Measurements from ENCODE around the gene NALCN. TPM values are rescaled to one million over a fixed set of nuclear protein-coding genes. Genes with fewer than 3 reads are reported as not detected.

NALCN gene
- total RNA-seq, 4 donors from 2014 or later = 0.67 to 2.0 (median 1.5) TPM

- H3K4me3 ChIP-seq (ENCODE audit: low read depth, poor library complexity, severe bottlenecking) = no peak overlapping the region
- intact Hi-C loops (cut with DNase I; ENCODE audit: low total_unique reads) = loop anchor here (10.0 kb wide), 1 partner anchor 418 kb away; no protein-coding TSS in a partner anchor
- no peak for TF ChIP-seq POLR2A (IDR thresholded peaks at IDR 0.05)
- TF ChIP-seq, protein P1, sequence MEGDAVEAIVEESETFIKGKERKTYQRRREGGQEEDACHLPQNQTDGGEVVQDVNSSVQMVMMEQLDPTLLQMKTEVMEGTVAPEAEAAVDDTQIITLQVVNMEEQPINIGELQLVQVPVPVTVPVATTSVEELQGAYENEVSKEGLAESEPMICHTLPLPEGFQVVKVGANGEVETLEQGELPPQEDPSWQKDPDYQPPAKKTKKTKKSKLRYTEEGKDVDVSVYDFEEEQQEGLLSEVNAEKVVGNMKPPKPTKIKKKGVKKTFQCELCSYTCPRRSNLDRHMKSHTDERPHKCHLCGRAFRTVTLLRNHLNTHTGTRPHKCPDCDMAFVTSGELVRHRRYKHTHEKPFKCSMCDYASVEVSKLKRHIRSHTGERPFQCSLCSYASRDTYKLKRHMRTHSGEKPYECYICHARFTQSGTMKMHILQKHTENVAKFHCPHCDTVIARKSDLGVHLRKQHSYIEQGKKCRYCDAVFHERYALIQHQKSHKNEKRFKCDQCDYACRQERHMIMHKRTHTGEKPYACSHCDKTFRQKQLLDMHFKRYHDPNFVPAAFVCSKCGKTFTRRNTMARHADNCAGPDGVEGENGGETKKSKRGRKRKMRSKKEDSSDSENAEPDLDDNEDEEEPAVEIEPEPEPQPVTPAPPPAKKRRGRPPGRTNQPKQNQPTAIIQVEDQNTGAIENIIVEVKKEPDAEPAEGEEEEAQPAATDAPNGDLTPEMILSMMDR (IDR thresholded peaks at IDR 0.05) = no peak
- DNase-seq (ENCODE audit: low spot score in 2 of 2) = no peak
- 28 to 39% methylated on average over 8 of the region's 8 CpGs for WGBS, 2 donors
Measured at GRCh38 chr13:101017123-101017872, 399.0 kb downstream of the NALCN start.

DNA sequence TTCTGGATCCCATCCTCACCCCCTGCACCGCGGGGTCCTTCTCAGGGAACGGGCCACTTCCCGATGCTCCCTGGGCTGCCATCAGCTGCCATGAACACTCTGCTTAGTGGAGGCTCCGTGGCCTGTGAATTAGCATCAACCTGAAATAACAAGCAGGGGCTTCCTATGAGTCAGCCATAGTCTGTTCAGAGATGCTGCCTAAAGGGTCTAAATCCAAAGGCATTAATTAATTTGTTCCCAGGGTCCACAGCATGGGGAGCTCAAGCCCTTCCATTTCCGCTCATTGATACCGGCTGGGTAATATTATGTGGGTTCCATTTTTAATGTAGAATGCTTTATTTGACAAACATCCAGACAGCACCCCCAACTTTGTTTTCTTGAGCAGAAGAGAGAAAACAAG is 399.8 kb downstream of the NALCN start:
- intact Hi-C loops (cut with DNase I; ENCODE audit: low total_unique reads) = loop anchor here (10.0 kb wide), 1 partner anchor 418 kb away; no protein-coding TSS in a partner anchor
- WGBS, 2 donors = 89 to 95% methylated on average over 7 of the region's 7 CpGs
- TF ChIP-seq POLR2A (IDR thresholded peaks at IDR 0.05) = no peak
- TF ChIP-seq, protein P1 (IDR thresholded peaks at IDR 0.05) = no peak
- no peak for DNase-seq (ENCODE audit: low spot score in 2 of 2)
- H3K4me3 ChIP-seq (ENCODE audit: low read depth, poor library complexity, severe bottlenecking) = no peak overlapping the region

DNA sequence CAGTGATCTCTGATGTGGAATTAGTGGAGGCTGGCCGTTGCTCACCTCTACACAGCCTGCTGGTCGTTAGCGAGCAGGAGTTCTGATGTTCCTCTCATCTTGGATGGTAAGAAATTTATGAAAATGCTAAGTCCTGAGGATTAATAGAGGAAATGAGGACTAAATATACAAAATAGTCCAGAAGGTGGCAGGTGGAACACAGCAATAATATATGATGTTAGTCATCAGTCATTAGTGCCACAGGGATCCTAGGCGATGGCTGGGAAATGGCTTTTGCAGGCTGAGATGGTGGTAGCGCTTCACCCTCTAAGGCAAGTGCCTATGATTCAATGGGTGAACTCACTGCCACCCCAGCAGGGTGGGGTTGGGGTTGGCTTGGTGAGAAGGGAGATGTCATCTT is 403.1 kb downstream of the NALCN start:
- intact Hi-C loops (cut with DNase I; ENCODE audit: low total_unique reads) = loop anchor here (10.0 kb wide), 1 partner anchor 422 kb away; no protein-coding TSS in a partner anchor
- no peak overlapping the region for H3K4me3 ChIP-seq (ENCODE audit: low read depth, poor library complexity, severe bottlenecking)
- no peak for DNase-seq (ENCODE audit: low spot score in 2 of 2)
- WGBS, 2 donors = 88% methylated on average over 5 of the region's 5 CpGs
- no peak for TF ChIP-seq POLR2A (IDR thresholded peaks at IDR 0.05)
- TF ChIP-seq, protein P1 (IDR thresholded peaks at IDR 0.05) = no peak

- DNase-seq (ENCODE audit: low spot score in 2 of 2) = no peak
- TF ChIP-seq POLR2A (IDR thresholded peaks at IDR 0.05) = no peak
- TF ChIP-seq, protein P1 (IDR thresholded peaks at IDR 0.05) = no peak
- intact Hi-C loops (cut with DNase I; ENCODE audit: low total_unique reads) = loop anchor here (10.0 kb wide), 1 partner anchor 425 kb away; no protein-coding TSS in a partner anchor
- WGBS, 2 donors = 71 to 82% methylated on average over 2 of the region's 2 CpGs
- H3K4me3 ChIP-seq (ENCODE audit: low read depth, poor library complexity, severe bottlenecking) = no peak overlapping the region
Measured at GRCh38 chr13:101010100-101010499, 406.2 kb downstream of the NALCN start.

GRCh38 chr13:101007245-101007644 is 409.1 kb downstream of the NALCN start:
- DNase-seq (ENCODE audit: low spot score in 2 of 2) = no peak
- no peak overlapping the region for H3K4me3 ChIP-seq (ENCODE audit: low read depth, poor library complexity, severe bottlenecking)
- intact Hi-C loops (cut with DNase I; ENCODE audit: low total_unique reads) = no loop called here
- WGBS, 2 donors = 64 to 72% methylated on average over 2 of the region's 2 CpGs
- no peak for TF ChIP-seq POLR2A (IDR thresholded peaks at IDR 0.05)

Other genes with a start within 250 kb of the NALCN start
- gene ITGBL1, start 36.2 kb upstream of the NALCN start, total RNA-seq = 10 to 100 TPM in 2 of 4 donors, 1 to 10 TPM in 2; 5.0 to 21.5 (median 8.8) TPM

Data from lower leg skin (tissue), 4 donors.